Smooth muscle cell (in vitro differentiated cells): ENCODE results near the gene FAM221B. TPM values are rescaled to one million over a fixed set of nuclear protein-coding genes. Genes with fewer than 3 reads are reported as not detected.

Experiments used
- DNase-seq: peaks from one replicate; lab custom pipeline; 2025; ENCODE audit not compliant: unreplicated experiment; lab: John Stamatoyannopoulos, UW
- H2AFZ ChIP-seq: fragments of 200-600 bp; sonication (generic); 2 replicates; pipeline ENCODE4 v1.6.0; 2016; ENCODE audit warnings: antibody characterized with exemption, low read depth, mild to moderate bottlenecking
- H3F3A ChIP-seq: fragments of 200-600 bp; sonication (generic); 2 replicates; pipeline ENCODE4 v1.6.0; 2017; ENCODE audit warnings: antibody characterized with exemption, low read depth
- H3K27ac ChIP-seq: fragments of 200-600 bp; sonication (generic); 2 replicates; pipeline ENCODE4 v1.5.1; 2016; ENCODE audit warnings: low read depth, mild to moderate bottlenecking
- H3K27me3 ChIP-seq: fragments of 200-600 bp; sonication (generic); 2 replicates; pipeline ENCODE4 v1.6.1; 2016; ENCODE audit warnings: low read depth, mild to moderate bottlenecking
- H3K36me3 ChIP-seq: fragments of 200-600 bp; sonication (generic); 2 replicates; pipeline ENCODE4 v1.5.1; 2016; ENCODE audit warnings: low read depth
- H3K4me1 ChIP-seq: fragments of 200-600 bp; sonication (generic); 2 replicates; pipeline ENCODE4 v1.5.1; 2016; ENCODE audit warnings: low read depth
- H3K4me2 ChIP-seq: fragments of 200-600 bp; sonication (generic); 2 replicates; pipeline ENCODE4 v1.6.0; 2016; ENCODE audit warnings: mild to moderate bottlenecking
- H3K4me3 ChIP-seq: fragments of 200-600 bp; sonication (generic); 2 replicates; pipeline ENCODE4 v1.5.1; 2016; ENCODE audit warnings: mild to moderate bottlenecking
- H3K79me2 ChIP-seq: fragments of 200-600 bp; sonication (generic); 2 replicates; pipeline ENCODE4 v1.6.0; 2016; ENCODE audit warnings: low read depth, mild to moderate bottlenecking
- H3K9ac ChIP-seq: fragments of 200-600 bp; sonication (generic); 2 replicates; pipeline ENCODE4 v1.6.0; 2016; ENCODE audit warnings: low read depth
- H3K9me3 ChIP-seq: fragments of 200-600 bp; sonication (generic); replicated peaks from 2 replicates; pipeline ENCODE4 v1.5.1; 2016; ENCODE audit warnings: low read depth
- H4K20me1 ChIP-seq: fragments of 200-600 bp; sonication (generic); 2 replicates; pipeline ENCODE4 v1.6.0; 2016; ENCODE audit warnings: low read depth
- CTCF ChIP-seq: fragments of 200-600 bp; sonication (generic); IDR thresholded peaks from 2 replicates; pipeline ENCODE4 v1.5.1; 2017; ENCODE audit warnings: borderline replicate concordance, mild to moderate bottlenecking, antibody characterized with exemption; ENCODE audit not compliant: insufficient read depth, poor library complexity, severe bottlenecking
- WGBS: methylation state at CpG from one replicate; pipeline ENCODE4 v1.1.7; 2016; ENCODE audit warnings: low lambda C conversion rate; 5-methylcytosine and 5-hydroxymethylcytosine counted together
- polyA plus RNA-seq: library from polyadenylated mRNA; unstranded; fragments of >200 nt; fragmentation: Nextera tagmentation; extraction: Ambion mirVana; gene quantifications from 2 replicates; pipeline ENCODE4 v1.2.1, GENCODE V29; 2016
- total RNA-seq: library from RNA; depleted of rRNA; stranded (reverse); fragments of >200 nt; gene quantifications from 2 replicates; pipeline ENCODE4 v1.2.3, GENCODE V29; 2014

FAM221B gene
- total and polyA plus RNA-seq, 2 experiments from 2014 or later, result not detected

GRCh38 chr9:35813434-35814105 is 15.0 kb downstream of the FAM221B start:
- Histone ChIP-seq H3K9ac (no peak overlapping the region), H2AFZ (no peak overlapping the region), H3K27ac (peak overlapping the region; percentile 50), H4K20me1 (no peaks in the 10 kb centered on the region), H3K79me2 (no peaks in the 10 kb centered on the region), H3F3A (peaks cover 3% of the 10 kb centered on the region), H3K4me2 (peak overlapping the region; percentile 93), H3K4me1 (peaks cover 9% of the 10 kb centered on the region), H3K9me3 (no peaks in the 10 kb centered on the region), H3K36me3 (no peaks in the 10 kb centered on the region), H3K4me3 (no peak overlapping the region), H3K27me3 (peaks cover 3% of the 10 kb centered on the region)
- no peak for DNase-seq
- TF ChIP-seq CTCF, result peak; percentile 17
- 83% methylated on average over 10 of the region's 10 CpGs for WGBS

GRCh38 chr9:35812025-35812602 is 16.4 kb downstream of the FAM221B start, which contains the start of gene SPAG8:
Gene SPAG8, minus strand, starts transcription at chr9:35812262. Its CDS starts 115 bp downstream, at chr9:35812147.
- WGBS, result 5% methylated on average over 28 of the region's 28 CpGs
- no peaks in the 10 kb centered on the region for H3K27me3 ChIP-seq
- peak within 1 kb of the TSS; percentile 19 for H3K9ac ChIP-seq
- no peaks in the 10 kb centered on the region for H3K36me3 ChIP-seq
- no peak for TF ChIP-seq CTCF
- no peaks in the 10 kb centered on the region for H4K20me1 ChIP-seq
- H3K79me2 ChIP-seq, result no peaks in the 10 kb centered on the region
- H2AFZ ChIP-seq, result peak within 1 kb of the TSS; percentile 87
- H3K4me1 ChIP-seq, result peaks cover 9% of the 10 kb centered on the region
- peak; percentile 52 for DNase-seq
- H3K4me3 ChIP-seq, result peak within 1 kb of the TSS; percentile 48
- peaks cover 3% of the 10 kb centered on the region for H3F3A ChIP-seq
- no peaks in the 10 kb centered on the region for H3K9me3 ChIP-seq
- peak within 1 kb of the TSS; percentile 85 for H3K4me2 ChIP-seq
- peak within 1 kb of the TSS; percentile 56 for H3K27ac ChIP-seq

- WGBS, result 53% methylated on average over 12 of the region's 12 CpGs
- Histone ChIP-seq H3K27me3 (no peaks in the 10 kb centered on the region), H2AFZ (peak overlapping the region; percentile 87), H3K4me1 (peaks cover 9% of the 10 kb centered on the region), H3K27ac (peak overlapping the region; percentile 56), H3K36me3 (no peaks in the 10 kb centered on the region), H3F3A (peaks cover 3% of the 10 kb centered on the region), H4K20me1 (no peaks in the 10 kb centered on the region), H3K9ac (peak overlapping the region; percentile 6), H3K4me2 (peak overlapping the region; percentile 85), H3K4me3 (peak overlapping the region; percentile 48), H3K9me3 (no peaks in the 10 kb centered on the region), H3K79me2 (no peaks in the 10 kb centered on the region)
- DNase-seq, result no peak
- TF ChIP-seq CTCF, result no peak
Measured at GRCh38 chr9:35811381-35812024, 17.0 kb downstream of the FAM221B start.
